Uterus (tissue), 4 donors: Measurements from ENCODE around the gene CSF3R. TPM values are rescaled to one million over a fixed set of nuclear protein-coding genes. Genes with fewer than 3 reads are reported as not detected.

Source experiments
- DNase-seq, 2 donors: peaks; one replicate each; pipeline ENCODE4 v3.0.0-alpha.2; 2019 to 2020
- H3K27ac ChIP-seq, 2 donors: fragments of 200-600 bp; sonication (generic); 1 replicate in 1 of 2; 2 replicates in 1 of 2; pipeline ENCODE4 v1.5.1; 2016 to 2018
- H3K27me3 ChIP-seq, 2 donors: fragments of 200-600 bp; sonication (generic); one replicate each; pipeline ENCODE4 v1.5.1; 2018 to 2019; ENCODE audit warnings: control low read depth in 1 of 2
- H3K36me3 ChIP-seq, 2 donors: fragments of 200-600 bp; sonication (generic); one replicate each; pipeline ENCODE4 v1.5.1; 2019; ENCODE audit warnings: control low read depth in 1 of 2
- H3K4me1 ChIP-seq, 2 donors: fragments of 200-600 bp; sonication (generic); one replicate each; pipeline ENCODE4 v1.5.1; 2018 to 2019; ENCODE audit warnings: control low read depth in 1 of 2
- H3K4me3 ChIP-seq, 2 donors: fragments of 200-600 bp; sonication (generic); 1 replicate in 1 of 2; 2 replicates in 1 of 2; pipeline ENCODE4 v1.5.1; 2018 to 2019; ENCODE audit warnings: mild to moderate bottlenecking in 1 of 2
- H3K9me3 ChIP-seq, 2 donors: fragments of 200-600 bp; sonication (generic); one replicate each; pipeline ENCODE4 v1.5.1; 2019; ENCODE audit warnings: control low read depth in 1 of 2
- POLR2A ChIP-seq, 2 donors: fragments of 450-650 bp; IDR thresholded peaks; one replicate each; pipeline ENCODE4 v1.6.1; 2016; ENCODE audit warnings: antibody characterized with exemption in 2 of 2, mild to moderate bottlenecking in 1 of 2, moderate library complexity in 1 of 2
- intact Hi-C: fragments of 100-400 bp; cut with DNase I; formaldehyde crosslinking; loops from one replicate; pipeline ENCODE4 v1.15.1; 2023; ENCODE audit warnings: low total_unique reads
- total RNA-seq, 4 donors: library from RNA; depleted of rRNA in 3 of 4; stranded (reverse); fragments of >200 nt in 3 of 4; gene quantifications; one replicate each; pipeline versions ENCODE4 v1.1.0 to v1.2.4, GENCODE V29; 2014 to 2023
- TF ChIP-seq, protein P1 (sequence below), 4 experiments: fragments of 200-600 bp in 2 of 4; fragments of 450-650 bp in 2 of 4; sonication (generic) in 2 of 4; IDR thresholded peaks; one replicate each; pipeline ENCODE4 v1.5.1; 2016 to 2019; ENCODE audit warnings: antibody characterized with exemption in 4 of 4, mild to moderate bottlenecking in 2 of 4, moderate library complexity in 1 of 4
- donor health status: DM: yes; HTN: yes; CAD: no.

The CSF3R gene
- total RNA-seq, 4 donors from 2014 or later: 4.9 to 9.7 (median 6.6) TPM

- intact Hi-C loops: no loop called here
- no peaks in the 10 kb centered on the region for H3K9me3 ChIP-seq
- no peak for DNase-seq
- H3K27me3 ChIP-seq: no peaks in the 10 kb centered on the region
- TF ChIP-seq, protein P1, sequence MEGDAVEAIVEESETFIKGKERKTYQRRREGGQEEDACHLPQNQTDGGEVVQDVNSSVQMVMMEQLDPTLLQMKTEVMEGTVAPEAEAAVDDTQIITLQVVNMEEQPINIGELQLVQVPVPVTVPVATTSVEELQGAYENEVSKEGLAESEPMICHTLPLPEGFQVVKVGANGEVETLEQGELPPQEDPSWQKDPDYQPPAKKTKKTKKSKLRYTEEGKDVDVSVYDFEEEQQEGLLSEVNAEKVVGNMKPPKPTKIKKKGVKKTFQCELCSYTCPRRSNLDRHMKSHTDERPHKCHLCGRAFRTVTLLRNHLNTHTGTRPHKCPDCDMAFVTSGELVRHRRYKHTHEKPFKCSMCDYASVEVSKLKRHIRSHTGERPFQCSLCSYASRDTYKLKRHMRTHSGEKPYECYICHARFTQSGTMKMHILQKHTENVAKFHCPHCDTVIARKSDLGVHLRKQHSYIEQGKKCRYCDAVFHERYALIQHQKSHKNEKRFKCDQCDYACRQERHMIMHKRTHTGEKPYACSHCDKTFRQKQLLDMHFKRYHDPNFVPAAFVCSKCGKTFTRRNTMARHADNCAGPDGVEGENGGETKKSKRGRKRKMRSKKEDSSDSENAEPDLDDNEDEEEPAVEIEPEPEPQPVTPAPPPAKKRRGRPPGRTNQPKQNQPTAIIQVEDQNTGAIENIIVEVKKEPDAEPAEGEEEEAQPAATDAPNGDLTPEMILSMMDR (IDR thresholded peaks at IDR 0.05): peak in 3 of 4 experiments; percentile 14 to 41 (median 26)
- no peak for TF ChIP-seq POLR2A (IDR thresholded peaks at IDR 0.05)
- no peaks in the 10 kb centered on the region for H3K36me3 ChIP-seq
- H3K27ac ChIP-seq: no peak overlapping the region
- H3K4me1 ChIP-seq: no peaks in the 10 kb centered on the region
- H3K4me3 ChIP-seq: no peak overlapping the region
These were observed 33.8 kb upstream of the CSF3R start for GRCh38 chr1:36516372-36517010.

DNA sequence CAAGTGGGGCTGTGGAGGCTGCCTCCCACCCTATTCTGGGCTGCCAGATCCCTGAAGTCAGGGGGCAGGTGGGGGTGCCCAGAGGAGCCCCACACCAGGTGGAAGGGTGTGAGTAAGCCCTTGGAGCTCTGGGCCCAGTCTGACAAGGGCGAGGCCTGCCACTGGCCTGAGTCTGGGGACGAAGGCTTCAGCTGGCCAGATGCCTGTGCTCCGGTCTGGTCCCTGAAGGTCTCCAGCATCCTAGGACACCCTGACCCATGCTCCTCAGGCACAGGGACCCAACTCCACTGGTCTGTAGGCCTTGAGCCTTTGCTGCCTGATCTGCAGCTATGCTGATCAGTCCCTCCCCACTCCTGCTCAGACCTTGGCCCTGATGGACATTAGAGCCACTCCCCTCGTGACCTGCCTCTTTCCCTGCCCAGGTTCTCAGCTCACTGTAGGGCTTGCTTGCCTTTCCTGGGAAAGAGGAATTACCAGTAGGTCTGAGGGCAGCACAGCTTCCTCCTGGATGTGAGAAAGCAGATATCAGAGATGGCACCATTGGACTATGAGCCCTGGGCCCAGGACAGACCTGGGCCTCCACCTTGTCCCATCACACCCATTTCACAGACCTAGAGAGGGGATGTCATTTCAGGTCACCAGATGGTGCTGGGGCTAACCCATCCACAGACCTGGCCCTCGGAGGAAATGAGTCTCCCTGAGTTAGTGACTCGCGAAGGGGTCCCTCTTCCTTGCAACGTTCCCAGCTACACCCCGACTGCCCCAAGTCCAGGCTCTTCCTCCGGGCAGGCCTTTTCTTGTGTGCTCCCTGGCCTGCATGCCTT lies 32.8 kb upstream of the CSF3R start:
- intact Hi-C loops: no loop called here
- Histone ChIP-seq H3K4me1 (no peaks in the 10 kb centered on the region), H3K27ac (no peak overlapping the region), H3K27me3 (no peaks in the 10 kb centered on the region), H3K9me3 (no peaks in the 10 kb centered on the region), H3K4me3 (no peak overlapping the region), H3K36me3 (no peaks in the 10 kb centered on the region)
- TF ChIP-seq POLR2A (IDR thresholded peaks at IDR 0.05): no peak
- TF ChIP-seq, protein P1 (IDR thresholded peaks at IDR 0.05): no peak
- DNase-seq: no peak

GRCh38 chr1:36514501-36514900 lies 31.8 kb upstream of the CSF3R start:
- no peaks in the 10 kb centered on the region for H3K36me3 ChIP-seq
- no peaks in the 10 kb centered on the region for H3K9me3 ChIP-seq
- no peak overlapping the region for H3K27ac ChIP-seq
- no peaks in the 10 kb centered on the region for H3K4me1 ChIP-seq
- no peaks in the 10 kb centered on the region for H3K27me3 ChIP-seq
- intact Hi-C loops: no loop called here
- no peak overlapping the region for H3K4me3 ChIP-seq
- no peak for DNase-seq
- no peak for TF ChIP-seq POLR2A (IDR thresholded peaks at IDR 0.05)
- TF ChIP-seq, protein P1 (IDR thresholded peaks at IDR 0.05): no peak

DNA sequence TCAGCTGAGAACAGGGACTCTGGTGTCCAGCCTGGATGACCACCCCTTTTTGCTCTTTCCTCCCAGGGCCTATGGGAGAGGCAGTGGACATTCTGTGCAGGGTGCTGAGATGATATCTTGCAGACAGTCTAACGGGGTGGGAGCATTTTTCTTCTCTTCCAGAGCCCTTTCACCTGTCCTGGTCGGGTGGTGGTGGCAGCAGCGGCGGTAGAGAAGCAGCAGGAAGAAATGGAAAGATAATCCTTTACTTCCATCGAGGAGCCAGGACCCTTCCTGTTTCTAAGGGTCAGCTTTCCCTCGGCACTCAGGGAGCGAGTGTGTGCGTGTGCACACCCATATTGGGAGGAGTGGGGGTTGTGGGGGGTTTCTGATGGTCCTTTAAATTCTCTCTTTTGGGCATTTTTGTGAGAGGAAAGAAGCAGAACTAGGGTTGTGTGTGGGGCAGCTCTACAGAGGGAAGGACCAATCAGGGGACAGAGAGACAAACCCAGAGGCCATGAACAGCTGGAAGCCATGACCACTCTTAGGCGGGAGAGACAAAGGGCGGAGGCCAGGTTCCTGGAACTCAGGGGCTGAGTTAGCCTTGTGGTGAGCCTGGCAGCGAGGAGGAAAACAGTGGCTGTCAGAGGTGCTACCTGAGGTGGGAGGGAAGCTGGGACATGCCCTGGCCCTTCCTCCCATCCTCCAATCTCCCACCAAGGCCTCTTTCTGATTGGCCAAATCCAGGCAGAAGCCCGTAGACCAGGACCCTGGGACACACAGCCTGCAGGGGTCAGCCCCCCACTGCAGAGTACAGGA lies 31.2 kb upstream of the CSF3R start:
- intact Hi-C loops: no loop called here

More for the DNA sequence above, 31.2 kb upstream of the CSF3R start:
- H3K4me3 ChIP-seq: no peak overlapping the region
- H3K27me3 ChIP-seq: no peaks in the 10 kb centered on the region
- DNase-seq: no peak
- no peaks in the 10 kb centered on the region for H3K36me3 ChIP-seq
- TF ChIP-seq POLR2A (IDR thresholded peaks at IDR 0.05): no peak
- TF ChIP-seq, protein P1 (IDR thresholded peaks at IDR 0.05): no peak
- no peak overlapping the region for H3K27ac ChIP-seq
- H3K9me3 ChIP-seq: no peaks in the 10 kb centered on the region
- H3K4me1 ChIP-seq: no peaks in the 10 kb centered on the region
